GM13976 (cell line): ENCODE measurements around the gene PYGB.

Experiments used
- DNase-seq: peaks from one replicate; pipeline ENCODE4 v3.0.0; 2012; ENCODE audit warnings: low spot score
- in situ Hi-C: fragments of 300-500 bp; cut with MboI; formaldehyde crosslinking; loops from one replicate; pipeline ENCODE4 v1.12.0; 2022; ENCODE audit warnings: low sequenced_read_pairs, mixed read lengths, inconsistent platforms; ENCODE audit not compliant: unreplicated experiment
- TF ChIP-seq, protein P1 (sequence below): IDR thresholded peaks from 2 replicates; pipeline ENCODE4 v1.5.1; 2012; ENCODE audit warnings: borderline replicate concordance, mild to moderate bottlenecking; ENCODE audit not compliant: insufficient read depth; ENCODE audit errors: extremely low read depth, missing control alignments, control extremely low read depth

Gene PYGB

DNA sequence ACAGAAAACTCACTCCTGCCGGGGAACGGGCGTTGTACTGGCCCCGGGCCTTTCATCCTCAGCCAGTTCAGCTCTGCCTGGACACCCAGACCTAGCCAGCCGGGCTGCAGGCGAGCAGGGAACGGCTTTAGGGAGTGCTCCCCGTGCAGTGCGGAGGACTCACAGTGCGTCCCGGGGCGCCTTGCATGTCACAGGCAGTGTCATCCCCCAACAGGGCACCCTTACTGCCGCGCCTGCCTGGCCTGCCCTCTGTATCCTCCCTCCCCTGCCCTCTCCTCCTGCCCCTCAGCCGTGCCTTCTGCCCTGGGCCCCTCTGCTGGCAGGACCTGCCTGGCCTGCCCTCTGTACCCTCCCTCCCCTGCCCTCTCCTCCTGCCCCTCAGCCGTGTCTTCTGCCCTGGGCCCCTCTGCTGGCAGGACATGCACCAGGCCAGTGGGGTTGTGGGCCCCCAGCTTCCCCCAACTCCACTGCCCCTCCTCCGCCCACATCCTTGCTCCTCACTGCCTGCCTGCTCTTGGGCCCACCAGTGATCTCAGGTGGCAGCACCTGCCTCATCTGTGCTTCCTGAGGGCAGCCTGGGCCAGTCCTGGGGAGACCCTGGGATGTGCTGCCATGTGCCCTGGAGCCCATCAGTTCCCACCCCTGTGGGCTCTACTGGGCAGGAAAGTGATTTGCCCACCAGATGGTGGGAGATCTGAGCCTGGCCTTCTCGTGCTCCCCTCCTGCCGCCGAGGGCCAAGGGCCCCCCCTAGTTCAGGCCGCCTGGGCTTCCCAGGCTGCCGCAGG lies 43.0 kb downstream of the PYGB start:
- TF ChIP-seq, protein P1, sequence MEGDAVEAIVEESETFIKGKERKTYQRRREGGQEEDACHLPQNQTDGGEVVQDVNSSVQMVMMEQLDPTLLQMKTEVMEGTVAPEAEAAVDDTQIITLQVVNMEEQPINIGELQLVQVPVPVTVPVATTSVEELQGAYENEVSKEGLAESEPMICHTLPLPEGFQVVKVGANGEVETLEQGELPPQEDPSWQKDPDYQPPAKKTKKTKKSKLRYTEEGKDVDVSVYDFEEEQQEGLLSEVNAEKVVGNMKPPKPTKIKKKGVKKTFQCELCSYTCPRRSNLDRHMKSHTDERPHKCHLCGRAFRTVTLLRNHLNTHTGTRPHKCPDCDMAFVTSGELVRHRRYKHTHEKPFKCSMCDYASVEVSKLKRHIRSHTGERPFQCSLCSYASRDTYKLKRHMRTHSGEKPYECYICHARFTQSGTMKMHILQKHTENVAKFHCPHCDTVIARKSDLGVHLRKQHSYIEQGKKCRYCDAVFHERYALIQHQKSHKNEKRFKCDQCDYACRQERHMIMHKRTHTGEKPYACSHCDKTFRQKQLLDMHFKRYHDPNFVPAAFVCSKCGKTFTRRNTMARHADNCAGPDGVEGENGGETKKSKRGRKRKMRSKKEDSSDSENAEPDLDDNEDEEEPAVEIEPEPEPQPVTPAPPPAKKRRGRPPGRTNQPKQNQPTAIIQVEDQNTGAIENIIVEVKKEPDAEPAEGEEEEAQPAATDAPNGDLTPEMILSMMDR: no peak
- no peak for DNase-seq
- in situ Hi-C loops: loop anchor here (10.0 to 25.0 kb wide), 2 partner anchors 104 to 571 kb away; partner anchors contain the start of gene ABHD12

GRCh38 chr20:25291432-25292133 lies 43.7 kb downstream of the PYGB start:
- DNase-seq: no peak
- TF ChIP-seq, protein P1: no peak
- in situ Hi-C loops: loop anchor here (10.0 to 25.0 kb wide), 2 partner anchors 103 to 571 kb away; partner anchors contain the start of gene ABHD12

DNA sequence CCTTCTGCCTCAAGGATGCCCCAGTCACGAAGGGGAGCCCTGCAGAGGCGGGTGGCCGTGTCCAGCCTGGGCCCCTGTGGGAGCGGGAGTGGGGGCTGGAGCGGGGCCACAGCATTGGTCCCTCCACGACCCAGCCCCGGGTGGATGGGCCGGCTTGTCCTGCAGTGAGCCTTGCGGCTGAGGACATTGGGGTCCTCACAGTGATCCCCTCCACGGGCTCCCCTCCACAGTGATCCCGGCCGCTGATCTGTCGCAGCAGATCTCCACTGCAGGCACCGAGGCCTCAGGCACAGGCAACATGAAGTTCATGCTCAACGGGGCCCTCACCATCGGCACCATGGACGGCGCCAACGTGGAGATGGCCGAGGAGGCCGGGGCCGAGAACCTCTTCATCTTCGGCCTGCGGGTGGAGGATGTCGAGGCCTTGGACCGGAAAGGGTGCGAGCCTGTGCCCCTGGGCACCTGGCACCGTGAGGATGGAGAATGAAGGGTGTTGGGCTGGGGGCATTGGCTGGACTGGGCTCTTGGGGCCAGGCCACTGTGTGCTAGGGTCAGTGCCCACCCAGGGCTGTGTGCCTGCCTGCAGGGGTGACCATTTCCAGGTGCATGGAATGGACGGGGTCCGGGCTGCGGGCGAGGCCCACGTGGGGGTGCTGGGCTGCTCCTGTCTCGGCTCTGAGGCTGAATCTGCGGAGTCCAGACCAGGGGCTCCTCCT lies 44.4 kb downstream of the PYGB start:
- TF ChIP-seq, protein P1: no peak
- in situ Hi-C loops: loop anchor here (10.0 to 25.0 kb wide), 2 partner anchors 102 to 570 kb away; partner anchors contain the start of gene ABHD12

GRCh38 chr20:25293507-25293906 lies 45.6 kb downstream of the PYGB start:
- in situ Hi-C loops: loop anchor here (10.0 to 25.0 kb wide), 2 partner anchors 101 to 569 kb away; partner anchors contain the start of gene ABHD12
- TF ChIP-seq, protein P1: no peak
- no peak for DNase-seq

More for the DNA sequence above, 44.4 kb downstream of the PYGB start:
- DNase-seq: no peak

DNA sequence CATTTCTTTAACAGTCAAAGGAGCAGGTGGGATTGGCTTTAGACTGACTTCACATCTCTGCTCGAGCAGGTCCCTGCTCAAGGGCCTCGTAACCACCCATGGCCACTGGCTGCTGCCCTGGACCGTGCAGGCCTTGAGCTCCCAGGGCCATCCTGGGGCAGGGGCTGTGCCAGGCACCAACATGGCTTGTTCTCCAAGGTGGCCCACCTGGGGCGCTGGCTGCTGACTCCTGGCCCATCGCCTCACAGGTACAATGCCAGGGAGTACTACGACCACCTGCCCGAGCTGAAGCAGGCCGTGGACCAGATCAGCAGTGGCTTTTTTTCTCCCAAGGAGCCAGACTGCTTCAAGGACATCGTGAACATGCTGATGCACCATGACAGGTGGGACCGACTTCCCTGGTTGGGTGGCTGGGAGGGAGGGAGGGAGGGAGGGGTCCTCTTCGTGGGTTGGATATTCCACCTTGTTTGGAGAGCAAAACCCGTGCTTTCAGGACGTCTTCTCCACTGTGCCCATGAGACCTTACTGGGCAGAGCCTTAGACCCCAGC lies 46.1 kb downstream of the PYGB start:
- TF ChIP-seq, protein P1: no peak
- no peak for DNase-seq
- in situ Hi-C loops: loop anchor here (10.0 to 25.0 kb wide), 2 partner anchors 101 to 568 kb away; partner anchors contain the start of gene ABHD12
